Suprapubic skin (tissue), 4 donors: ENCODE data around the gene TXNL1. TPM values are rescaled to one million over a fixed set of nuclear protein-coding genes. Genes with fewer than 3 reads are reported as not detected.

Experiments
- DNase-seq, 2 donors: peaks; one replicate each; pipeline ENCODE4 v3.0.0-alpha.2; 2019; ENCODE audit warnings: low spot score in 2 of 2
- H3K27ac ChIP-seq: fragments of 200-600 bp; sonication (generic); one replicate; pipeline ENCODE4 v1.5.1; 2019
- H3K27me3 ChIP-seq: fragments of 200-600 bp; sonication (generic); one replicate; pipeline ENCODE4 v1.5.1; 2019
- H3K36me3 ChIP-seq: fragments of 200-600 bp; sonication (generic); one replicate; pipeline ENCODE4 v1.5.1; 2019
- H3K4me1 ChIP-seq: fragments of 200-600 bp; sonication (generic); one replicate; pipeline ENCODE4 v1.5.1; 2019
- H3K4me3 ChIP-seq: fragments of 200-600 bp; sonication (generic); one replicate; pipeline ENCODE4 v1.5.1; 2019; ENCODE audit warnings: mild to moderate bottlenecking
- H3K9me3 ChIP-seq: fragments of 200-600 bp; sonication (generic); one replicate; pipeline ENCODE4 v1.5.1; 2019
- EP300 ChIP-seq: sonication (generic); formaldehyde crosslinking; IDR thresholded peaks from one replicate; pipeline ENCODE4 v1.6.1; 2017; ENCODE audit warnings: antibody characterized with exemption
- POLR2A ChIP-seq, 2 donors: fragments of 450-650 bp; IDR thresholded peaks; one replicate each; pipeline ENCODE4 v1.6.1; 2017; ENCODE audit warnings: antibody characterized with exemption in 2 of 2, mild to moderate bottlenecking in 2 of 2, moderate library complexity in 2 of 2
- POLR2AphosphoS5 ChIP-seq, 3 donors: sonication (generic); formaldehyde crosslinking; IDR thresholded peaks; one replicate each; pipeline ENCODE4 v1.6.1; 2017; ENCODE audit warnings: antibody characterized with exemption in 3 of 3
- WGBS: methylation state at CpG from one replicate; pipeline ENCODE4 v1.1.5; 2018; 5-methylcytosine and 5-hydroxymethylcytosine counted together
- total RNA-seq, 4 donors: library from RNA; depleted of rRNA; stranded (reverse); fragments of >200 nt; gene quantifications; one replicate each; pipeline ENCODE4 v1.1.0, GENCODE V29; 2016
- TF ChIP-seq, protein P1 (sequence below), 2 donors: fragments of 200-600 bp in 1 of 2; fragments of 450-650 bp in 1 of 2; sonication (generic) in 1 of 2; IDR thresholded peaks; one replicate each; pipeline ENCODE4 v1.5.1; 2016 to 2019; ENCODE audit warnings: antibody characterized with exemption in 2 of 2, mild to moderate bottlenecking in 1 of 2, moderate library complexity in 1 of 2

TXNL1 gene
- total RNA-seq, 4 donors from 2014 or later: 23.7 to 57.8 (median 47.8) TPM

DNA sequence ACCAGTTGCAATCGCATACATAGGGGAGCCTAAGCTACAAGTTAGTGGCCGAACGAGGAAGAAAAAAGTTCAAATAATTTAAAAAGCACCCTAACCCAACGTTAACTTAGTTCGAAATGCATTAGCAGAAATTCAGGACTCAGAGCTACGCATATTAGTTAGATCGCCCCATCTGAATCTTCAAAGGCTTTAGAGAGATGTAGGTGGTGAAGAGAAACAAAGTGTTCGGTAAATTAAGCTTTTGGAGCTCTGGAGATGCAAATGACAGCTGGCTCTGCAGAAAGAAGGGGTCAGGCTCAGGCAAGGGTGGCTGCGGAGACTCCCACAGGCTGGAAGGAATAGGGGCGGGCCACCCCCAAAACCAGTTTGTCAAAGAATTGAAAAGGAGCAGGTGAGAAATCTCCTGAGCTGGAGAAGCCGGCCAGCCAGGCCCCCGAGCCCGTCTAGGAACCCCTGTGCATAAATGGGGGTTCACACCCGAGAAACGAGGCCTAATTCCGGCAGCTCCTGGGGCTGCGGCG lies 621 bp downstream of the TXNL1 start:
- no peak for TF ChIP-seq EP300
- no peak for TF ChIP-seq POLR2AphosphoS5 (IDR thresholded peaks at IDR 0.05)
- TF ChIP-seq, protein P1, sequence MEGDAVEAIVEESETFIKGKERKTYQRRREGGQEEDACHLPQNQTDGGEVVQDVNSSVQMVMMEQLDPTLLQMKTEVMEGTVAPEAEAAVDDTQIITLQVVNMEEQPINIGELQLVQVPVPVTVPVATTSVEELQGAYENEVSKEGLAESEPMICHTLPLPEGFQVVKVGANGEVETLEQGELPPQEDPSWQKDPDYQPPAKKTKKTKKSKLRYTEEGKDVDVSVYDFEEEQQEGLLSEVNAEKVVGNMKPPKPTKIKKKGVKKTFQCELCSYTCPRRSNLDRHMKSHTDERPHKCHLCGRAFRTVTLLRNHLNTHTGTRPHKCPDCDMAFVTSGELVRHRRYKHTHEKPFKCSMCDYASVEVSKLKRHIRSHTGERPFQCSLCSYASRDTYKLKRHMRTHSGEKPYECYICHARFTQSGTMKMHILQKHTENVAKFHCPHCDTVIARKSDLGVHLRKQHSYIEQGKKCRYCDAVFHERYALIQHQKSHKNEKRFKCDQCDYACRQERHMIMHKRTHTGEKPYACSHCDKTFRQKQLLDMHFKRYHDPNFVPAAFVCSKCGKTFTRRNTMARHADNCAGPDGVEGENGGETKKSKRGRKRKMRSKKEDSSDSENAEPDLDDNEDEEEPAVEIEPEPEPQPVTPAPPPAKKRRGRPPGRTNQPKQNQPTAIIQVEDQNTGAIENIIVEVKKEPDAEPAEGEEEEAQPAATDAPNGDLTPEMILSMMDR (IDR thresholded peaks at IDR 0.05): no peak
- TF ChIP-seq POLR2A (IDR thresholded peaks at IDR 0.05): no peak
- peaks cover 31% of the 10 kb centered on the region for H3K4me1 ChIP-seq
- H3K27me3 ChIP-seq: no peaks in the 10 kb centered on the region
- peak in 1 of 2 donors; percentile 73 for DNase-seq
- peak overlapping the region; percentile 97 for H3K27ac ChIP-seq
- H3K9me3 ChIP-seq: no peaks in the 10 kb centered on the region
- no peaks in the 10 kb centered on the region for H3K36me3 ChIP-seq
- peak overlapping the region; percentile 85 for H3K4me3 ChIP-seq
- WGBS: under 1% methylated on average over 18 of the region's 18 CpGs

DNA sequence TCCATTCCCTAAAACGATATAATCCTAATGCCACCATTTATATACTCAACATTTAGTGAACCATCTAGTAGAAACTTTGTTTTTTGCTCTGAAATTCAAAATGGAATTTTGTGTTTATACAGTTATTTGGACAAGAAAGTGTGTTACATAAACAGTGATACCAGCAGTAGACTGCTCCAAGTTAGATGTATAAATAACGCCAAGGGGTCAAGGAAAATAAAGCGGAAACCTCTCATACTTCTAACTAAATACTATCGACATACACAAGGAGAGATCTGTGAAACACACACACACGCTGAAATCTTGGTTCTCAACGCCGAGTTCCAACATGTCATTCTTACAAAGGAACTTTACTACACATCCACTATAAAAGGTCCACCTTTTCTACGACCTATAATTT lies 1.2 kb downstream of the TXNL1 start:
- no peaks in the 10 kb centered on the region for H3K27me3 ChIP-seq
- TF ChIP-seq EP300: no peak
- no peak for TF ChIP-seq POLR2A (IDR thresholded peaks at IDR 0.05)
- TF ChIP-seq, protein P1 (IDR thresholded peaks at IDR 0.05): no peak
- no peak for TF ChIP-seq POLR2AphosphoS5 (IDR thresholded peaks at IDR 0.05)
- H3K36me3 ChIP-seq: no peaks in the 10 kb centered on the region
- DNase-seq: no peak
- H3K27ac ChIP-seq: peak overlapping the region; percentile 97
- 9% methylated on average over 8 of the region's 8 CpGs for WGBS
- no peaks in the 10 kb centered on the region for H3K9me3 ChIP-seq
- peaks cover 31% of the 10 kb centered on the region for H3K4me1 ChIP-seq
- H3K4me3 ChIP-seq: peak overlapping the region; percentile 85

DNA sequence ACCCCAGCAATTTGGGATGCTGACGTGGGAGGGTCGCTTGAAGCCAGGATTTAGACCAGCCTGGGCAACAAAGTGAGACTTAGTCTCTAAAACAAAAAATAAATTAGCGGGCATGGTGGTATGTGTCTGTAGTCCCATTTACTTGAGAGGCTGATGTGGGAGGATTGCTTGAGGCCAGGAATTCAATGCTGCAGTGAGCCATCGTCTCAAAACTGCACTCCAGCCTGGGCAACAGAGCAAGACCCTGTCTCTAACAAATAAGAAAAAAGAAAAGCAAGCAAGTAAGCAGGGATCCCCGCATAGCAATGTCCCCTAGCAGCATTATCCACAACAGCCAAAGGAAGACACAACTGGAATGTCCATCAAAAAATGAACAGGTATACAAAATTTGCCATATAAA lies 3.4 kb downstream of the TXNL1 start:
- peaks cover 34% of the 10 kb centered on the region for H3K4me1 ChIP-seq
- no peak for DNase-seq
- no peaks in the 10 kb centered on the region for H3K36me3 ChIP-seq
- no peak overlapping the region for H3K4me3 ChIP-seq
- no peaks in the 10 kb centered on the region for H3K9me3 ChIP-seq
- 84% methylated on average over 5 of the region's 5 CpGs for WGBS
- no peaks in the 10 kb centered on the region for H3K27me3 ChIP-seq
- no peak overlapping the region for H3K27ac ChIP-seq
- no peak for TF ChIP-seq POLR2A (IDR thresholded peaks at IDR 0.05)
- no peak for TF ChIP-seq POLR2AphosphoS5 (IDR thresholded peaks at IDR 0.05)
- TF ChIP-seq, protein P1 (IDR thresholded peaks at IDR 0.05): no peak

DNA sequence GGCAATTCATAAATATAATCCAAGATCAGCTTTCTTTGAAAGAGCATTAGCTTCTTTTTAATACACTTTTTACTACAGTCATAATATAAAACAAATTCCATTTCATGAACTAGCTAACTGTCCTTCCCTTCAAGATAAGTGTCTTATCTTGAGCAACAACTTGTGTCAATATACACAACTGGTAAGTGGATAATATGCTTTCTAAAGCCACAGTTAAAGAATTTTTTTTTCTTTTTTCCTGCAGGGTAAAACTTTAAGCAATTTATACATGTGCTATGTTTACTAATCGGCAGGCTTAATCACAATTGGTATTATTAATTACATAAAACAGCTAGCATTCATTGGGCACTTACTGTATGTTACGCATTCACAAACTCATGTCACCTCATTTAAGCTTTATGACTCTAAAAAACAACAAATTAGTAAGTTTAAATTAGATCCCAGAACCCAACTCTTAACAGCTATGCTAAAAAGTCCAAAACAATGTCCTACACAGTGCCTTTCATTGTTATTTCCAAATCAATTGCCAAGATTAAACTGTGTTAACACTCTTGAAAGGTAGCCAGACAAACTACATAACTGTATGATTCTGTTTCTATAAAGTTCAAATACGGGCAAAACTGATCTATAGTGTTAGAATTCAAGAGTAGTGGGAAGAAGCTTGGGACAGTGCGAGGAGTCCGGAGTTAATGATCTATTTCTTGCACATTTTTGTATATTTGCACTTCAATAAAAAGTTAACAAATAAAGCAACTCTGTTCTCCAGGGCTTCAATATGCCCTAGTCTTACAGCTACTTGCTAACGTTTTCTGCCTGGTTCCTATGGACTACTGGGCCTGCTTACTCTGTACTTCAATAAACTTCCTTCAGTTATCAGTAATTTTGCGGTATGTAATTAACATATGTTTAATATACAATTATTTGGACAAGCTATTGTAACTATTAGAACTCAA lies 6.0 kb downstream of the TXNL1 start:
- H3K27ac ChIP-seq: no peak overlapping the region
- H3K4me1 ChIP-seq: peaks cover 29% of the 10 kb centered on the region
- H3K9me3 ChIP-seq: no peaks in the 10 kb centered on the region
- WGBS: 89% methylated on average over 7 of the region's 7 CpGs
- no peak overlapping the region for H3K4me3 ChIP-seq
- no peak for DNase-seq
- H3K36me3 ChIP-seq: no peaks in the 10 kb centered on the region
- TF ChIP-seq POLR2A (IDR thresholded peaks at IDR 0.05): no peak
- TF ChIP-seq, protein P1 (IDR thresholded peaks at IDR 0.05): no peak
- TF ChIP-seq EP300: no peak
- no peaks in the 10 kb centered on the region for H3K27me3 ChIP-seq

DNA sequence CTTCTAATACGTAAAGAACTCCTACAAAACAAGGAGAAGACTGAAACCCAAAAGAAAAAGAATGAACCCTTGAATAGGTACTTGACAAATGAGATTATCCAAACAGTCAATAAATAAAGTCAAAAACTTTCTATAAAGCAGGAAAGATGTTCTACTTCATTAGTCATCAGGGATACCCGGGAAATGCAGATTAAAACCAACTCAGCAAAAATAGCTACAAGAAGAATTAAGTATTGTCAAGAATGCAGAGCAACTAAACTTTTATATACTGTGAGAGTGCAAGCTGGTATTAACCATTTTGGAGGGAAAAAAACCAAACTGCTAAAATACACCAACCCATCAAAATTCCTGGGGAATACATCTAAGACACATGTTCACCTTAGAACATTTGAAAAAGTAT lies 10.4 kb downstream of the TXNL1 start:
- Histone ChIP-seq H3K27ac (no peak overlapping the region), H3K36me3 (peaks cover 4% of the 10 kb centered on the region), H3K4me1 (peaks cover 3% of the 10 kb centered on the region), H3K4me3 (no peak overlapping the region), H3K27me3 (no peaks in the 10 kb centered on the region), H3K9me3 (no peaks in the 10 kb centered on the region)
- 73% methylated on average over 2 of the region's 2 CpGs for WGBS
- TF ChIP-seq POLR2A (IDR thresholded peaks at IDR 0.05) (no peak), EP300 (no peak), POLR2AphosphoS5 (IDR thresholded peaks at IDR 0.05) (no peak)
- TF ChIP-seq, protein P1 (IDR thresholded peaks at IDR 0.05): no peak
- no peak for DNase-seq
